ENCODE data around the gene NUMA1. TPM values are rescaled to one million over a fixed set of nuclear protein-coding genes. Genes with fewer than 3 reads are reported as not detected.

The NUMA1 gene
- total and polyA plus RNA-seq, 9 of the 15 experiments (the other 6 are each of a cell fraction or from before 2014, with no cell fraction given) = 4.1 to 104 (median 51.2) TPM

DNA sequence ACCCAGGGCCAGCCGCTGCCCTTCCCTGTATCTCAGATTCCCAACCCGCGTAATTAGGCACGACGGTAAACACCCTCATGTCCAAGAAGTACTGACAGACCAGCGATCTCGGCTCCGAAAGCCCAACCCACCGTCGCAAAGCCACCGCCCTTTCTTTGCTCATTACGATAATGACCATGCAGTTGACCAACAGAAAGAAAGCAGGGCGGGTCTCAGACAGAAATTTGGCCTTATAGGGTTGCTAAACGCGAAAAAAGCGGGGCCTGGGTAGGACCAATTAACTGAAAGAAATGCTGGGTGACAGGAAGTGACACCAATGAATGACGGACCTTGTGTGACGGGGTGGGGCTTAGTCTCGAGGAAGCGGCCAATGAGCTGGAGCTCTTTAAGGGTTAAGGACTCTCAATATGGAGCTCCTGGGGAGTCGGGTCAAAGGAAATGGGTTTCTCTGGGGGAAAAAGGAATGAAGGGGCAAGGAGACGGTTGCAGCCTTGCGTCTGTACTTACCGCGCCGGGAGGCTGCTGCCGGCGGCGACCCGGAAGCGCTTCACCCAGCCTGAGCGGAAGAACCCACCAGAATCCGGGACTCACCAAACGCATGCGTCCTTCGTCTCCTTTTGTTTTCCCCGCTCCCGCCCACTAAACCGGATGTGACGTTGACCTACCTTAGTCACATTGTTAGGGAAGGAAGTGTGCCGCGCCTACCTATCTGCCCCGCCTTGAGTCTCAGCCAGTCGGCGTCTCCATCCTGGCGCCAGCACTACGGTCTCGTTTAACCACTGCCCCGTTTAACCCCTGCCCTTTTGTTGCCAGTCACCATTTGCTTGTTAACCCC, 32.0 kb upstream of the NUMA1 start, which contains the start of gene ANAPC15 (continued):
- TF ChIP-seq, protein P1, sequence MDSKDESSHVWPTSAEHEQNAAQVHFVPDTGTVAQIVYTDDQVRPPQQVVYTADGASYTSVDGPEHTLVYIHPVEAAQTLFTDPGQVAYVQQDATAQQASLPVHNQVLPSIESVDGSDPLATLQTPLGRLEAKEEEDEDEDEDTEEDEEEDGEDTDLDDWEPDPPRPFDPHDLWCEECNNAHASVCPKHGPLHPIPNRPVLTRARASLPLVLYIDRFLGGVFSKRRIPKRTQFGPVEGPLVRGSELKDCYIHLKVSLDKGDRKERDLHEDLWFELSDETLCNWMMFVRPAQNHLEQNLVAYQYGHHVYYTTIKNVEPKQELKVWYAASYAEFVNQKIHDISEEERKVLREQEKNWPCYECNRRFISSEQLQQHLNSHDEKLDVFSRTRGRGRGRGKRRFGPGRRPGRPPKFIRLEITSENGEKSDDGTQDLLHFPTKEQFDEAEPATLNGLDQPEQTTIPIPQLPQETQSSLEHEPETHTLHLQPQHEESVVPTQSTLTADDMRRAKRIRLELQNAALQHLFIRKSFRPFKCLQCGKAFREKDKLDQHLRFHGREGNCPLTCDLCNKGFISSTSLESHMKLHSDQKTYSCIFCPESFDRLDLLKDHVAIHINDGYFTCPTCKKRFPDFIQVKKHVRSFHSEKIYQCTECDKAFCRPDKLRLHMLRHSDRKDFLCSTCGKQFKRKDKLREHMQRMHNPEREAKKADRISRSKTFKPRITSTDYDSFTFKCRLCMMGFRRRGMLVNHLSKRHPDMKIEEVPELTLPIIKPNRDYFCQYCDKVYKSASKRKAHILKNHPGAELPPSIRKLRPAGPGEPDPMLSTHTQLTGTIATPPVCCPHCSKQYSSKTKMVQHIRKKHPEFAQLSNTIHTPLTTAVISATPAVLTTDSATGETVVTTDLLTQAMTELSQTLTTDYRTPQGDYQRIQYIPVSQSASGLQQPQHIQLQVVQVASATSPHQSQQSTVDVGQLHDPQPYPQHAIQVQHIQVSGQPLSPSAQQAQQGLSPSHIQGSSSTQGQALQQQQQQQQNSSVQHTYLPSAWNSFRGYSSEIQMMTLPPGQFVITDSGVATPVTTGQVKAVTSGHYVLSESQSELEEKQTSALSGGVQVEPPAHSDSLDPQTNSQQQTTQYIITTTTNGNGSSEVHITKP (IDR thresholded peaks at IDR 0.05; ENCODE audit: partially characterized antibody) = peak; percentile 40
- peak; percentile 80 to 88 for TF ChIP-seq FOXK2 (conservative IDR thresholded peaks at IDR 0.05 in 1 of 2, IDR thresholded peaks at IDR 0.05 in 1 of 2; ENCODE audit: low read depth in 2 of 2)
- TF ChIP-seq FOXJ2 (tag; IDR thresholded peaks at IDR 0.05) = peak; percentile 73; the same call in 1 of the 2 replicates
- TF ChIP-seq RBBP5 (IDR thresholded peaks at IDR 0.05; ENCODE audit: borderline replicate concordance, insufficient read depth, low read length, poor library complexity, severe bottlenecking) = peak; percentile 78
- peak; percentile 56; the same call in 1 of the 2 replicates for TF ChIP-seq TCF3 (CRISPR knock-in tag; IDR thresholded peaks at IDR 0.05)
- TF ChIP-seq CREB1 (IDR thresholded peaks at IDR 0.05) = peak; percentile 76
- TF ChIP-seq CREB1 (CRISPR knock-in tag; IDR thresholded peaks at IDR 0.05) = peak; percentile 90
- peak; percentile 84 for TF ChIP-seq PML (IDR thresholded peaks at IDR 0.05; ENCODE audit: low read length)
- TF ChIP-seq, protein P2, sequence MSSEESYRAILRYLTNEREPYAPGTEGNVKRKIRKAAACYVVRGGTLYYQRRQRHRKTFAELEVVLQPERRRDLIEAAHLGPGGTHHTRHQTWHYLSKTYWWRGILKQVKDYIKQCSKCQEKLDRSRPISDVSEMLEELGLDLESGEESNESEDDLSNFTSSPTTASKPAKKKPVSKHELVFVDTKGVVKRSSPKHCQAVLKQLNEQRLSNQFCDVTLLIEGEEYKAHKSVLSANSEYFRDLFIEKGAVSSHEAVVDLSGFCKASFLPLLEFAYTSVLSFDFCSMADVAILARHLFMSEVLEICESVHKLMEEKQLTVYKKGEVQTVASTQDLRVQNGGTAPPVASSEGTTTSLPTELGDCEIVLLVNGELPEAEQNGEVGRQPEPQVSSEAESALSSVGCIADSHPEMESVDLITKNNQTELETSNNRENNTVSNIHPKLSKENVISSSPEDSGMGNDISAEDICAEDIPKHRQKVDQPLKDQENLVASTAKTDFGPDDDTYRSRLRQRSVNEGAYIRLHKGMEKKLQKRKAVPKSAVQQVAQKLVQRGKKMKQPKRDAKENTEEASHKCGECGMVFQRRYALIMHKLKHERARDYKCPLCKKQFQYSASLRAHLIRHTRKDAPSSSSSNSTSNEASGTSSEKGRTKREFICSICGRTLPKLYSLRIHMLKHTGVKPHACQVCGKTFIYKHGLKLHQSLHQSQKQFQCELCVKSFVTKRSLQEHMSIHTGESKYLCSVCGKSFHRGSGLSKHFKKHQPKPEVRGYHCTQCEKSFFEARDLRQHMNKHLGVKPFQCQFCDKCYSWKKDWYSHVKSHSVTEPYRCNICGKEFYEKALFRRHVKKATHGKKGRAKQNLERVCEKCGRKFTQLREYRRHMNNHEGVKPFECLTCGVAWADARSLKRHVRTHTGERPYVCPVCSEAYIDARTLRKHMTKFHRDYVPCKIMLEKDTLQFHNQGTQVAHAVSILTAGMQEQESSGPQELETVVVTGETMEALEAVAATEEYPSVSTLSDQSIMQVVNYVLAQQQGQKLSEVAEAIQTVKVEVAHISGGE (CRISPR knock-in tag; IDR thresholded peaks at IDR 0.05) = peak in 1 of 3 experiments; percentile 95; a peak in 2 of 6 replicates
- no peak for TF ChIP-seq ZNF224 (CRISPR knock-in tag; IDR thresholded peaks at IDR 0.05)
- peak; percentile 88 for TF ChIP-seq SPI1 (IDR thresholded peaks at IDR 0.05; ENCODE audit: borderline replicate concordance, low read depth, low read length)
- peak; percentile 100 for TF ChIP-seq GABPA (tag; conservative IDR thresholded peaks at IDR 0.05; ENCODE audit: low read depth)
- TF ChIP-seq, protein P3, sequence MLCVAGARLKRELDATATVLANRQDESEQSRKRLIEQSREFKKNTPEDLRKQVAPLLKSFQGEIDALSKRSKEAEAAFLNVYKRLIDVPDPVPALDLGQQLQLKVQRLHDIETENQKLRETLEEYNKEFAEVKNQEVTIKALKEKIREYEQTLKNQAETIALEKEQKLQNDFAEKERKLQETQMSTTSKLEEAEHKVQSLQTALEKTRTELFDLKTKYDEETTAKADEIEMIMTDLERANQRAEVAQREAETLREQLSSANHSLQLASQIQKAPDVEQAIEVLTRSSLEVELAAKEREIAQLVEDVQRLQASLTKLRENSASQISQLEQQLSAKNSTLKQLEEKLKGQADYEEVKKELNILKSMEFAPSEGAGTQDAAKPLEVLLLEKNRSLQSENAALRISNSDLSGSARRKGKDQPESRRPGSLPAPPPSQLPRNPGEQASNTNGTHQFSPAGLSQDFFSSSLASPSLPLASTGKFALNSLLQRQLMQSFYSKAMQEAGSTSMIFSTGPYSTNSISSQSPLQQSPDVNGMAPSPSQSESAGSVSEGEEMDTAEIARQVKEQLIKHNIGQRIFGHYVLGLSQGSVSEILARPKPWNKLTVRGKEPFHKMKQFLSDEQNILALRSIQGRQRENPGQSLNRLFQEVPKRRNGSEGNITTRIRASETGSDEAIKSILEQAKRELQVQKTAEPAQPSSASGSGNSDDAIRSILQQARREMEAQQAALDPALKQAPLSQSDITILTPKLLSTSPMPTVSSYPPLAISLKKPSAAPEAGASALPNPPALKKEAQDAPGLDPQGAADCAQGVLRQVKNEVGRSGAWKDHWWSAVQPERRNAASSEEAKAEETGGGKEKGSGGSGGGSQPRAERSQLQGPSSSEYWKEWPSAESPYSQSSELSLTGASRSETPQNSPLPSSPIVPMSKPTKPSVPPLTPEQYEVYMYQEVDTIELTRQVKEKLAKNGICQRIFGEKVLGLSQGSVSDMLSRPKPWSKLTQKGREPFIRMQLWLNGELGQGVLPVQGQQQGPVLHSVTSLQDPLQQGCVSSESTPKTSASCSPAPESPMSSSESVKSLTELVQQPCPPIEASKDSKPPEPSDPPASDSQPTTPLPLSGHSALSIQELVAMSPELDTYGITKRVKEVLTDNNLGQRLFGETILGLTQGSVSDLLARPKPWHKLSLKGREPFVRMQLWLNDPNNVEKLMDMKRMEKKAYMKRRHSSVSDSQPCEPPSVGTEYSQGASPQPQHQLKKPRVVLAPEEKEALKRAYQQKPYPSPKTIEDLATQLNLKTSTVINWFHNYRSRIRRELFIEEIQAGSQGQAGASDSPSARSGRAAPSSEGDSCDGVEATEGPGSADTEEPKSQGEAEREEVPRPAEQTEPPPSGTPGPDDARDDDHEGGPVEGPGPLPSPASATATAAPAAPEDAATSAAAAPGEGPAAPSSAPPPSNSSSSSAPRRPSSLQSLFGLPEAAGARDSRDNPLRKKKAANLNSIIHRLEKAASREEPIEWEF (CRISPR knock-in tag; IDR thresholded peaks at IDR 0.05) = 0 out of 2 replicates have a peak, but pooled peaks have one; percentile 63

All from K562 (cell line).